Left forelimb (tissue), 1 donor: ENCODE measurements around the gene SGK1.
"Not testable (repeated sequence)": the region's sequence is repeated elsewhere in the genome, so short reads cannot be mapped to it uniquely, and the experiment has no call there.

ENCODE experiments used
- DNase-seq: peaks from one replicate; pipeline ENCODE4 v3.0.0-alpha.2; 2018; ENCODE audit warnings: low spot score

SGK1 gene

GRCh38 chr6:134328138-134328537, 10.2 kb upstream of the SGK1 start:
- no peak for DNase-seq

- not testable (repeated sequence) for DNase-seq
Observed at GRCh38 chr6:134326192-134326591, 8.3 kb upstream of the SGK1 start.

- DNase-seq, result no peak
Observed at GRCh38 chr6:134324766-134325165, 6.9 kb upstream of the SGK1 start.

- DNase-seq, result no peak
Observed at GRCh38 chr6:134324141-134324540, 6.2 kb upstream of the SGK1 start.

GRCh38 chr6:134323698-134324097, 5.8 kb upstream of the SGK1 start:
- DNase-seq, result no peak

- no peak for DNase-seq
Observed at GRCh38 chr6:134323294-134323693, 5.4 kb upstream of the SGK1 start.

GRCh38 chr6:134322216-134322615, 4.3 kb upstream of the SGK1 start:
- DNase-seq, result no peak

- DNase-seq, result no peak
Observed at GRCh38 chr6:134321246-134321645, 3.3 kb upstream of the SGK1 start.

- not testable (repeated sequence) for DNase-seq
Observed at GRCh38 chr6:134319686-134320085, 1.8 kb upstream of the SGK1 start.

GRCh38 chr6:134318974-134319281, 1.0 kb upstream of the SGK1 start:
- no peak for DNase-seq

GRCh38 chr6:134318236-134318973, 493 bp upstream of the SGK1 start:
- DNase-seq, result no peak

GRCh38 chr6:134316733-134317431, 1.0 kb downstream of the SGK1 start:
- no peak for DNase-seq

- no peak for DNase-seq
Observed at GRCh38 chr6:134315974-134316441, 1.9 kb downstream of the SGK1 start.

- DNase-seq, result no peak
Observed at GRCh38 chr6:134315189-134315588, 2.7 kb downstream of the SGK1 start.

GRCh38 chr6:134314006-134314821, 3.7 kb downstream of the SGK1 start:
- no peak for DNase-seq

- DNase-seq, result no peak
Observed at GRCh38 chr6:134312038-134312660, 5.8 kb downstream of the SGK1 start.

GRCh38 chr6:134310817-134311216, 7.1 kb downstream of the SGK1 start:
- DNase-seq, result no peak

- DNase-seq, result no peak
Observed at GRCh38 chr6:134309983-134310605, 7.8 kb downstream of the SGK1 start.

- DNase-seq, result no peak
Observed at GRCh38 chr6:134309227-134309626, 8.7 kb downstream of the SGK1 start.

GRCh38 chr6:134308800-134309199, 9.1 kb downstream of the SGK1 start:
- DNase-seq, result no peak

GRCh38 chr6:134307870-134308269, 10.0 kb downstream of the SGK1 start:
- no peak for DNase-seq

- no peak for DNase-seq
Observed at GRCh38 chr6:134307075-134307474, 10.8 kb downstream of the SGK1 start.
